Measurements from ENCODE around the gene PLA2G4B.

Gene PLA2G4B

GRCh38 chr15:41805711-41806110 lies 32.9 kb upstream of the PLA2G4B start:
- no peak for TF ChIP-seq TCF12 (IDR thresholded peaks at IDR 0.05; ENCODE audit: low read depth)
- no peak for TF ChIP-seq CREB1 (IDR thresholded peaks at IDR 0.05; ENCODE audit: low read depth)
- no peak for TF ChIP-seq YY1 (IDR thresholded peaks at IDR 0.05; ENCODE audit: low read depth)
- TF ChIP-seq TEAD4 (IDR thresholded peaks at IDR 0.05), result no peak
- no peak for TF ChIP-seq EP300 (IDR thresholded peaks at IDR 0.05; ENCODE audit: borderline replicate concordance)
- TF ChIP-seq ZBTB7A (IDR thresholded peaks at IDR 0.05; ENCODE audit: low read depth), result no peak
- no peak for TF ChIP-seq MAX (IDR thresholded peaks at IDR 0.05)
- TF ChIP-seq NFIC (IDR thresholded peaks at IDR 0.05), result no peak
- TF ChIP-seq FOXM1 (IDR thresholded peaks at IDR 0.05; ENCODE audit: borderline replicate concordance, low read depth), result no peak
- TF ChIP-seq, protein P1, sequence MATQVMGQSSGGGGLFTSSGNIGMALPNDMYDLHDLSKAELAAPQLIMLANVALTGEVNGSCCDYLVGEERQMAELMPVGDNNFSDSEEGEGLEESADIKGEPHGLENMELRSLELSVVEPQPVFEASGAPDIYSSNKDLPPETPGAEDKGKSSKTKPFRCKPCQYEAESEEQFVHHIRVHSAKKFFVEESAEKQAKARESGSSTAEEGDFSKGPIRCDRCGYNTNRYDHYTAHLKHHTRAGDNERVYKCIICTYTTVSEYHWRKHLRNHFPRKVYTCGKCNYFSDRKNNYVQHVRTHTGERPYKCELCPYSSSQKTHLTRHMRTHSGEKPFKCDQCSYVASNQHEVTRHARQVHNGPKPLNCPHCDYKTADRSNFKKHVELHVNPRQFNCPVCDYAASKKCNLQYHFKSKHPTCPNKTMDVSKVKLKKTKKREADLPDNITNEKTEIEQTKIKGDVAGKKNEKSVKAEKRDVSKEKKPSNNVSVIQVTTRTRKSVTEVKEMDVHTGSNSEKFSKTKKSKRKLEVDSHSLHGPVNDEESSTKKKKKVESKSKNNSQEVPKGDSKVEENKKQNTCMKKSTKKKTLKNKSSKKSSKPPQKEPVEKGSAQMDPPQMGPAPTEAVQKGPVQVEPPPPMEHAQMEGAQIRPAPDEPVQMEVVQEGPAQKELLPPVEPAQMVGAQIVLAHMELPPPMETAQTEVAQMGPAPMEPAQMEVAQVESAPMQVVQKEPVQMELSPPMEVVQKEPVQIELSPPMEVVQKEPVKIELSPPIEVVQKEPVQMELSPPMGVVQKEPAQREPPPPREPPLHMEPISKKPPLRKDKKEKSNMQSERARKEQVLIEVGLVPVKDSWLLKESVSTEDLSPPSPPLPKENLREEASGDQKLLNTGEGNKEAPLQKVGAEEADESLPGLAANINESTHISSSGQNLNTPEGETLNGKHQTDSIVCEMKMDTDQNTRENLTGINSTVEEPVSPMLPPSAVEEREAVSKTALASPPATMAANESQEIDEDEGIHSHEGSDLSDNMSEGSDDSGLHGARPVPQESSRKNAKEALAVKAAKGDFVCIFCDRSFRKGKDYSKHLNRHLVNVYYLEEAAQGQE (IDR thresholded peaks at IDR 0.05; ENCODE audit: low read depth), result no peak
- TF ChIP-seq RAD21 (IDR thresholded peaks at IDR 0.05; ENCODE audit: low read depth), result no peak
- no peak for TF ChIP-seq CEBPB (IDR thresholded peaks at IDR 0.05)
- TF ChIP-seq EGR1 (IDR thresholded peaks at IDR 0.05), result no peak
- no peak for TF ChIP-seq TAF1 (IDR thresholded peaks at IDR 0.05; ENCODE audit: low read depth)

DNA sequence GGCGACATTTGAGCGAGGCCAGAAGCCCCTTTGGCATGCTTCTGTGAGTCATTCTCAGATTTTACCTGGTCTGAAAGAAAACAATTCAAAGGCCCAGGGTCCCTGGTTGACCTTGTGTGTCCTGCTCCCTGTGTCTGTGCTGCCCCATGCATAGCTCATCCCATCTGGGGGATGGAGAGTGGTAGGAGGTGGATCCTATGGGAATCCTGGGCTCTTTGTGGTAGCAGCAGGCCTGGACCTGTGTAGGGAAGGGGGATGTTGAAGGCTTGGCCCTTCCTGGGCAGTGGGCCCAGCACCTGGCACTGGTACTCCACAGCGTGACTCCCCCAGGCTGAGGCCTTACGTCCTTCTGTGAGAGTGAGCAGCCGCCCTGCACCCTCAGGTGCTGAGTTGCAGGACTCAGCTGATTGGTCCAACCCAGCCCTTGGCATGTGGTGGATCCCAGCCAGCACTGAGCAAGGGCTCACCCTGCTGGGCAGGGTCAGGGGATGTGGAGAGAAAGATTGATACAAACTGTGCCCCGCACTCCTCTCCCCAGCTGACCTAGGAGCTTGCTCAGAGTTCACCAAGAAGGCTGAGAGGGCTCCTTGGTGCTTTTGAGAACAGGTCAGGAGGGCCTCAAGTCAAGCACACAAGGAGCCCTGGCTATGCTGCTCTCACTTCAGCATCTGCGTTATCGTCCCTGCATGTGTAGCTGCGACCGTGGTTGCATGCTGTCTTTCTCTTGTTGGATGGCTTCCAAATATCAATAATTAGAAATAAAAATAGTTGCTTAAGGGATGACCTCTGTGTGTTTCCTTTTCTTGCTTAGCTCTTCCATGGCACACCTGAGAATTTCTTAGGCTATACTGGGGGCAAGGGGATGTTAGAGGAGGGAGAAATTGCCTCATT lies 32.1 kb upstream of the PLA2G4B start:
- TF ChIP-seq CREB1 (IDR thresholded peaks at IDR 0.05; ENCODE audit: low read depth), result no peak
- TF ChIP-seq, protein P2, sequence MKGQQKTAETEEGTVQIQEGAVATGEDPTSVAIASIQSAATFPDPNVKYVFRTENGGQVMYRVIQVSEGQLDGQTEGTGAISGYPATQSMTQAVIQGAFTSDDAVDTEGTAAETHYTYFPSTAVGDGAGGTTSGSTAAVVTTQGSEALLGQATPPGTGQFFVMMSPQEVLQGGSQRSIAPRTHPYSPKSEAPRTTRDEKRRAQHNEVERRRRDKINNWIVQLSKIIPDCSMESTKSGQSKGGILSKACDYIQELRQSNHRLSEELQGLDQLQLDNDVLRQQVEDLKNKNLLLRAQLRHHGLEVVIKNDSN (IDR thresholded peaks at IDR 0.05), result peak; percentile 31; the same call in 1 of the 2 replicates
- TF ChIP-seq TCF12 (IDR thresholded peaks at IDR 0.05; ENCODE audit: low read depth), result no peak
- peak; percentile 60; the same call in 1 of the 2 replicates for TF ChIP-seq RAD21 (IDR thresholded peaks at IDR 0.05; ENCODE audit: low read depth)
- TF ChIP-seq YY1 (IDR thresholded peaks at IDR 0.05; ENCODE audit: low read depth), result 0 out of 2 replicates have a peak, but pooled peaks have one; percentile 11
- TF ChIP-seq EGR1 (IDR thresholded peaks at IDR 0.05), result no peak
- peak; percentile 77 for TF ChIP-seq TEAD4 (IDR thresholded peaks at IDR 0.05)
- peak; percentile 72 for TF ChIP-seq NFIC (IDR thresholded peaks at IDR 0.05)
- TF ChIP-seq ZBTB7A (IDR thresholded peaks at IDR 0.05; ENCODE audit: low read depth), result no peak

GRCh38 chr15:41809121-41809520 lies 29.5 kb upstream of the PLA2G4B start:
- TF ChIP-seq TAF1 (IDR thresholded peaks at IDR 0.05; ENCODE audit: low read depth) (no peak), FOXM1 (IDR thresholded peaks at IDR 0.05; ENCODE audit: borderline replicate concordance, low read depth) (no peak), TEAD4 (IDR thresholded peaks at IDR 0.05) (no peak), EGR1 (IDR thresholded peaks at IDR 0.05) (no peak), ZBTB7A (IDR thresholded peaks at IDR 0.05; ENCODE audit: low read depth) (no peak), TCF12 (IDR thresholded peaks at IDR 0.05; ENCODE audit: low read depth) (no peak), CREB1 (IDR thresholded peaks at IDR 0.05; ENCODE audit: low read depth) (no peak), EP300 (IDR thresholded peaks at IDR 0.05; ENCODE audit: borderline replicate concordance) (no peak)
- TF ChIP-seq, protein P2 (IDR thresholded peaks at IDR 0.05), result no peak

DNA sequence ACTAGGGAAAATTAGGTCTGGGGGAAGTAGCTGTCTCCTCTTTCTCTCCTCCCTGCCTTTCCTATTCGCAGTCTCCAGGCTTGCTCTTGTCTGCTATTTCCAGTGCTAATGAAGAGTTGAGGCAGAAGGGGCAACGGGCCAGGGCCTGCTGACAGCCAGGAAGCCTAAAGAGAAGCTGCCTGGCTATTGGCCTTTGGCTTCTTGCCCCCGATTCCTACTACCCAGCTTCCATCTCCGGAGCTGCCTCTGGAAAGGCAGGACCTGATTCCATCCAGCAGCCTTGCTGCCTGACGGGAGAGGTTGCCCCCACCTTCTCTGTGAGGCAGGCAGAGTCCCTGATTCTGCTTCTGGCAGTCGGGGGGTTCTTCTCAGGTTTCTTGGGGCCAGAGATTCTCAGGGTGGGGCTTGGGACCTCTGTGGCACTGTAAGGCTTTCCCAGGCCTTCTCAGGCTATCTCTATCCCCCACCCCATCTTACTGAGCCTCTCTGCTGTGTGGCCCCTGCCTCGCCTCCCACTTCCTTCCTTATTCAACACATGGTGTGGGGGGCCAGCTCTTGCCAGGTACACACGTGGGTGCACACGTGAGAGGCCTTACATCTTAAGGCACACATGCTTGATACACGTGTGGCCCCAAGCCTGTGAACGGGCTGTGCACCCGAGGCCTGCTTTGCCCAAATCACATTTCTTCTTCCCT lies 29.0 kb upstream of the PLA2G4B start:
- no peak for TF ChIP-seq NFIC (IDR thresholded peaks at IDR 0.05)
- TF ChIP-seq TCF12 (IDR thresholded peaks at IDR 0.05; ENCODE audit: low read depth), result no peak
- TF ChIP-seq YY1 (IDR thresholded peaks at IDR 0.05; ENCODE audit: low read depth), result no peak
- TF ChIP-seq CEBPB (IDR thresholded peaks at IDR 0.05), result no peak
- TF ChIP-seq CREB1 (IDR thresholded peaks at IDR 0.05; ENCODE audit: low read depth), result no peak
- TF ChIP-seq TEAD4 (IDR thresholded peaks at IDR 0.05), result no peak
- no peak for TF ChIP-seq TAF1 (IDR thresholded peaks at IDR 0.05; ENCODE audit: low read depth)
- TF ChIP-seq ZBTB7A (IDR thresholded peaks at IDR 0.05; ENCODE audit: low read depth), result no peak
- no peak for TF ChIP-seq EGR1 (IDR thresholded peaks at IDR 0.05)

GRCh38 chr15:41810651-41811431 lies 27.8 kb upstream of the PLA2G4B start:
- TF ChIP-seq FOXM1 (IDR thresholded peaks at IDR 0.05; ENCODE audit: borderline replicate concordance, low read depth), result no peak
- no peak for TF ChIP-seq NFIC (IDR thresholded peaks at IDR 0.05)
- TF ChIP-seq YY1 (IDR thresholded peaks at IDR 0.05; ENCODE audit: low read depth), result no peak
- no peak for TF ChIP-seq CREB1 (IDR thresholded peaks at IDR 0.05; ENCODE audit: low read depth)
- no peak for TF ChIP-seq TAF1 (IDR thresholded peaks at IDR 0.05; ENCODE audit: low read depth)
- no peak for TF ChIP-seq ZBTB7A (IDR thresholded peaks at IDR 0.05; ENCODE audit: low read depth)

DNA sequence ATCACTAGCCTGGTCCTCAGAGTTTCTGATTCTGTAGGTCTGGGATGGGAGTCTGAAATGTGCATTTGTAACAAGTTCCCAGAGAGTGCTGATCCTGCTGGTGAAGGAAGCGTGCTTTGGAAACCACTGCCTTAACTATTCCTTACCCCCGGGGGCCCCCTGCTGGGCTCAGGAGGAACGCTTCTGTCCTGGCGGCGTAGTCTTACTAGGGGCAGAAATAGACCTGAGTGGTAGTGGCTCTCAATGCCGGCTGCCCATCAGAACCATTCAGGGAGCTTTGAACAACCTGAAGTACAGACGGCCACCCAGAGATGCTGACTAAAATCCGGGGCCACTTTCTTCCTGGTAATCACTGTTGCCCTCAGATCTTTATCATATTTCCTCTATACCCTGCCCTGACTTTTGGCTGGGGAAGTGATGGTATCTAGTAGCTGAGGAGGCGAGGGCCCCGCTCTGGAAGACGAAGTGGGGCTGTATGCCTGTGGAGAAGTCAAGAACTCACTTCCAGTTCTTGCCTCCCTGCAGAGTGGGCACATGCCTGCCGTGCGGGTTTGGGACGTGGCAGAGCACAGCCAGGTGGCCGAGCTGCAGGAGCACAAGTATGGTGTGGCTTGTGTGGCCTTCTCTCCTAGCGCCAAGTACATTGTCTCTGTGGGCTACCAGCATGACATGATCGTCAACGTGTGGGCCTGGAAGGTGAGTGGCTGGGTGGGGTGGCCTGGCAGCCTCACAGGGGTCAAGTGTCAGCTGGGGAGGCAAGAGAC lies 27.0 kb upstream of the PLA2G4B start:
- no peak for TF ChIP-seq ZBTB7A (IDR thresholded peaks at IDR 0.05; ENCODE audit: low read depth)
- TF ChIP-seq RAD21 (IDR thresholded peaks at IDR 0.05; ENCODE audit: low read depth), result peak; percentile 80
